Upper lobe of left lung (tissue), 4 donors: Measurements from ENCODE around the gene TMEM54.

Source experiments
- POLR2A ChIP-seq, 4 donors: fragments of 450-650 bp; IDR thresholded peaks; one replicate each; pipeline ENCODE4 v1.5.1; 2016 to 2017; ENCODE audit warnings: antibody characterized with exemption in 4 of 4, mild to moderate bottlenecking in 2 of 4
- POLR2AphosphoS5 ChIP-seq, 2 donors: sonication (generic); formaldehyde crosslinking; IDR thresholded peaks; one replicate each; pipeline ENCODE4 v1.5.1; 2017; ENCODE audit warnings: antibody characterized with exemption in 2 of 2
- TF ChIP-seq, protein P1 (sequence below), 6 experiments: fragments of 450-650 bp in 4 of 6; fragments of 200-600 bp in 2 of 6; sonication (generic) in 2 of 6; IDR thresholded peaks; one replicate each; pipeline ENCODE4 v1.5.1; 2016 to 2019; ENCODE audit warnings: antibody characterized with exemption in 6 of 6

DNA sequence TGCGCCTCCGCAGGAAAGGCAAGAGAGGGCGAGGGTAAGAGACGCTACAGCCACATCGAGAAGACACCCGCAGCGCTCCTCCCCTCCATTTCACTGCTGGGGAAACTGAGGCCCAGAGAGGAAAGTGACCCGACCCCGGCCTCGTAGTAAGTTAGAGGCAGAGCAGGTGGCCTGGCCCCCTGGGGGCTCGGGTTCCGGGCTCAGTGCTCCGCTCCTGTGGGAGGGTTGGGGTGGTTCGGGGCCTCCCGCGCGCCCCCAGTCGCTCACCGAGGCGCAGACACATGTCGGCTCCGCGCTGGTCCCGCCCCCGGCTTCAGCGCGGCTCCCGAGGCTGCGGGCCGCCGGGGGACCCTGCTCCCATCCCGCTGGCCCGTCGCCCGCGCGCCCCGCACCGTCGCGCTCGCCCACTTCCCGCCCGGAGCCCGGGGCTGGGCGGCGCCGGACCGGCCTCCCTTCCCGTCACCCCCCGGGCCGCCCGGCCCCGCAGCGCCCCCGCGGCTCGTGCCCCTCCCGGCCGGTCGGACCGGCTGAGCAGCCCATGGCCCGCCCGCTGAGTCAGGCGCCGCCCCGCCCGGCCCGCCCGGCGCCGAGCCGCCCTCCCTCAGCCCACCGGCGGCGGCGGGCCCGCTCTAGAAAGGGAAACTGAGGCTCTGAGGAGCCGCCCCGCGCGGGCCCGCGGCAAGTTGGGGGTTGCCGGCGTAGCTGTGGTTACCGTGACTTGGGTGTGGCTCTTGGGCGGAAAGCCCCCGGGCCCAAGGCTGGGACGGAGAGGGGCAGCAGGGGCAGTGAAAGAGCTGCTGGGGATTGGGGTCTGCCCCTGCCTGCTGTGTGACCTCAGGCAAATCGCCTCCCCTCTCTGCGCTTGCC lies at the start of gene TMEM54:
- no peak for TF ChIP-seq POLR2A (IDR thresholded peaks at IDR 0.05)
- TF ChIP-seq, protein P1, sequence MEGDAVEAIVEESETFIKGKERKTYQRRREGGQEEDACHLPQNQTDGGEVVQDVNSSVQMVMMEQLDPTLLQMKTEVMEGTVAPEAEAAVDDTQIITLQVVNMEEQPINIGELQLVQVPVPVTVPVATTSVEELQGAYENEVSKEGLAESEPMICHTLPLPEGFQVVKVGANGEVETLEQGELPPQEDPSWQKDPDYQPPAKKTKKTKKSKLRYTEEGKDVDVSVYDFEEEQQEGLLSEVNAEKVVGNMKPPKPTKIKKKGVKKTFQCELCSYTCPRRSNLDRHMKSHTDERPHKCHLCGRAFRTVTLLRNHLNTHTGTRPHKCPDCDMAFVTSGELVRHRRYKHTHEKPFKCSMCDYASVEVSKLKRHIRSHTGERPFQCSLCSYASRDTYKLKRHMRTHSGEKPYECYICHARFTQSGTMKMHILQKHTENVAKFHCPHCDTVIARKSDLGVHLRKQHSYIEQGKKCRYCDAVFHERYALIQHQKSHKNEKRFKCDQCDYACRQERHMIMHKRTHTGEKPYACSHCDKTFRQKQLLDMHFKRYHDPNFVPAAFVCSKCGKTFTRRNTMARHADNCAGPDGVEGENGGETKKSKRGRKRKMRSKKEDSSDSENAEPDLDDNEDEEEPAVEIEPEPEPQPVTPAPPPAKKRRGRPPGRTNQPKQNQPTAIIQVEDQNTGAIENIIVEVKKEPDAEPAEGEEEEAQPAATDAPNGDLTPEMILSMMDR (IDR thresholded peaks at IDR 0.05) = peak in 1 of 6 experiments; percentile 3
- no peak for TF ChIP-seq POLR2AphosphoS5 (IDR thresholded peaks at IDR 0.05)
